CD4-positive, alpha-beta T cell (primary cell): ENCODE data around the gene PRKACG. TPM values are rescaled to one million over a fixed set of nuclear protein-coding genes. Genes with fewer than 3 reads are reported as not detected.
A peak's percentile ranks its signal among the peaks of the same experiment; 100 is the strongest.

Experiments
- ATAC-seq: fragments of 200-7000 bp; cut with Tn5 transposase; one replicate; pipeline ENCODE4 v1.10.0; 2022; ENCODE audit warnings: mild to moderate bottlenecking; ENCODE audit not compliant: poor library complexity
- CTCF ChIA-PET: fragments of 350-600 bp; sonication (Branson Sonifier 250); formaldehyde crosslinking; loops from one replicate; lab custom pipeline; 2021; ENCODE audit warnings: antibody characterized with exemption, inconsistent platforms; lab: Charles Lee
- POLR2A ChIA-PET: fragments of 350-600 bp; sonication (Branson Sonifier 250); formaldehyde crosslinking; loops from one replicate; lab custom pipeline; 2021; ENCODE audit warnings: antibody characterized with exemption, inconsistent platforms; lab: Charles Lee
- DNase-seq, 14 experiments: peaks; one replicate each; pipeline ENCODE4 v3.0.0-alpha.2; 2013 to 2020; ENCODE audit warnings: mixed read lengths in 2 of 14
- H3K27ac ChIP-seq, 2 donors: one replicate each; pipeline versions ENCODE4 v1.5.1 to v1.7.0; 2013; ENCODE audit warnings: low read length in 2 of 2, low read depth in 1 of 2, mild to moderate bottlenecking in 1 of 2
- H3K27me3 ChIP-seq, 2 experiments: 1 replicate in 1 of 2; 2 replicates in 1 of 2; pipeline versions ENCODE4 v1.6.1 to v1.7.0; 2013; ENCODE audit warnings: low read length in 2 of 2, control low read depth in 1 of 2, mild to moderate bottlenecking in 1 of 2, moderate library complexity in 1 of 2; ENCODE audit not compliant: insufficient read depth in 2 of 2, control insufficient read depth in 1 of 2
- H3K36me3 ChIP-seq: one replicate; pipeline ENCODE4 v1.6.1; 2013; ENCODE audit warnings: low read length, control low read depth; ENCODE audit not compliant: insufficient read depth
- H3K4me1 ChIP-seq: one replicate; pipeline ENCODE4 v1.6.1; 2013; ENCODE audit warnings: low read length, control low read depth; ENCODE audit not compliant: insufficient read depth
- H3K4me3 ChIP-seq: one replicate; pipeline ENCODE4 v1.5.1; 2013; ENCODE audit warnings: mild to moderate bottlenecking, low read length, moderate library complexity
- H3K9me3 ChIP-seq, 2 experiments: 1 replicate in 1 of 2; 2 replicates in 1 of 2; pipeline versions ENCODE4 v1.6.1 to v1.7.0; 2013; ENCODE audit warnings: low read length in 2 of 2, mild to moderate bottlenecking in 2 of 2, control low read depth in 1 of 2, moderate library complexity in 1 of 2; ENCODE audit not compliant: control insufficient read depth in 1 of 2, insufficient read depth in 1 of 2
- H3K27ac Mint-ChIP-seq: one replicate; pipeline ENCODE4 v1.8.0; 2020; ENCODE audit warnings: mixed read lengths
- H3K27me3 Mint-ChIP-seq: one replicate; pipeline ENCODE4 v1.8.0; 2021; ENCODE audit warnings: mixed read lengths
- H3K36me3 Mint-ChIP-seq: one replicate; pipeline ENCODE4 v1.8.0; 2021; ENCODE audit warnings: low read depth, mixed read lengths
- H3K4me1 Mint-ChIP-seq: one replicate; pipeline ENCODE4 v1.8.0; 2021; ENCODE audit warnings: low read depth, mixed read lengths
- H3K4me3 Mint-ChIP-seq: one replicate; pipeline ENCODE4 v1.8.0; 2020; ENCODE audit warnings: mild to moderate bottlenecking, mixed read lengths
- H3K9me3 Mint-ChIP-seq: one replicate; pipeline ENCODE4 v1.8.0; 2020; ENCODE audit warnings: mixed read lengths
- CTCF ChIP-seq: fragments of 200-600 bp; IDR thresholded peaks from one replicate; pipeline ENCODE4 v1.8.0; 2022; ENCODE audit warnings: antibody characterized with exemption, mild to moderate bottlenecking
- intact Hi-C, 2 experiments: fragments of 100-400 bp; cut with DNase I in 1 of 2; cut with micrococcal nuclease in 1 of 2; formaldehyde crosslinking; loops; one replicate each; pipeline versions ENCODE4 v1.15.1 to v1.9.0; 2023 to 2025; cut with DNase I, micrococcal nuclease
- total RNA-seq, 174 experiments: library from RNA in 2 of 174; stranded (reverse) in 2 of 174; gene quantifications; one replicate each; pipeline ENCODE4 v1.2.3 and lab custom pipeline; 2021 to 2026

The PRKACG gene
- total RNA-seq, 2 experiments from 2014 or later = not detected

DNA sequence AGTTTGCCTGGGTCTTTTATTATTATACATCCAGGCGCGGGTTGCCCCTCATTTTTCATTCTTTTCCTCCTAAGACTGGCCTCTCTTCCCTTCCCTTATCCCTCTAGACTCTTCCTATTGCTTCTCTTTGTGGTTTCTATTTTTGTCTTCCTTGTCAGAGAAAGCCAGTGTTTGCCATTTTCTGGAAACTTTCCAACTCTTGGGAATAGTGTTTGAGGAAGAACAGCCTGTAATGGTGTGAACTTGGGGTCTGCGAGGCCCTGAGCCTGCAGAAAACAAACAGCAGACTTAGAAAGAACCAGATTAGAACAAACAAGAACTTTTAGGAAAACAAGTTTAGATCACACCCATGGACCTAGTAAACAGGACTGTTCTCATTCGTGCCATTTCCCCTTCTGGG, 15.5 kb downstream of the PRKACG start:
- Histone ChIP-seq H3K9me3 (no peaks in the 10 kb centered on the region), H3K27ac (no peak overlapping the region), H3K4me1 (peaks cover 9% of the 10 kb centered on the region), H3K36me3 (no peaks in the 10 kb centered on the region), H3K27me3 (no peaks in the 10 kb centered on the region), H3K4me3 (no peak overlapping the region)
- no peak for ATAC-seq
- TF ChIP-seq CTCF = no peak
- POLR2A ChIA-PET = no interaction called here
- Mint-ChIP-seq H3K27me3 (no peaks in the 10 kb centered on the region), H3K9me3 (no peaks in the 10 kb centered on the region), H3K27ac (no peak overlapping the region), H3K4me3 (no peak overlapping the region), H3K36me3 (no peaks in the 10 kb centered on the region), H3K4me1 (peaks cover 35% of the 10 kb centered on the region)
- CTCF ChIA-PET = interaction anchor here (1.0 kb wide), 1 partner anchor 10 kb away, joined by 3 read pairs; no protein-coding TSS in a partner anchor
- no peak for DNase-seq
- intact Hi-C loops = no loop called here

- no peak for TF ChIP-seq CTCF
- ChIA-PET CTCF (interaction anchor here (1.0 kb wide), 1 partner anchor 10 kb away, joined by 3 read pairs; no protein-coding TSS in a partner anchor), POLR2A (no interaction called here)
- DNase-seq = no peak
- Mint-ChIP-seq H3K36me3 (no peaks in the 10 kb centered on the region), H3K4me1 (peaks cover 35% of the 10 kb centered on the region), H3K4me3 (no peak overlapping the region), H3K27me3 (no peaks in the 10 kb centered on the region), H3K27ac (no peak overlapping the region), H3K9me3 (no peaks in the 10 kb centered on the region)
- Histone ChIP-seq H3K27me3 (no peaks in the 10 kb centered on the region), H3K4me3 (no peak overlapping the region), H3K4me1 (peaks cover 9% of the 10 kb centered on the region), H3K27ac (no peak overlapping the region), H3K36me3 (no peaks in the 10 kb centered on the region), H3K9me3 (no peaks in the 10 kb centered on the region)
- ATAC-seq = no peak
- intact Hi-C loops = no loop called here
Observed at GRCh38 chr9:68997666-68998065, 16.2 kb downstream of the PRKACG start.

GRCh38 chr9:68996462-68996861, 17.5 kb downstream of the PRKACG start:
- Mint-ChIP-seq H3K36me3 (no peaks in the 10 kb centered on the region), H3K4me3 (peak overlapping the region; percentile 72), H3K9me3 (no peaks in the 10 kb centered on the region), H3K27ac (peak overlapping the region; percentile 78), H3K4me1 (peaks cover 35% of the 10 kb centered on the region), H3K27me3 (no peaks in the 10 kb centered on the region)
- Histone ChIP-seq H3K4me1 (peaks cover 9% of the 10 kb centered on the region), H3K27ac (no peak overlapping the region), H3K27me3 (no peaks in the 10 kb centered on the region), H3K9me3 (no peaks in the 10 kb centered on the region), H3K36me3 (no peaks in the 10 kb centered on the region), H3K4me3 (peak overlapping the region; percentile 25)
- ChIA-PET CTCF (no interaction called here), POLR2A (interaction anchor here (1.4 to 1.5 kb wide), 3 partner anchors 23 to 217 kb away, joined by 3 to 4 read pairs (median 4); a partner anchor contains a TSS)
- ATAC-seq = peak; percentile 43
- TF ChIP-seq CTCF = no peak
- DNase-seq = peak in 2 of 14 experiments; percentile 23 to 37
- intact Hi-C loops = no loop called here
